T-helper 1 cell treated with Interleukin-12 subunit alpha and Interleukin-12 subunit beta and Interleukin-4 antibody, amounts not matched to agents 30 μg/mL and 1 μg/mL, for 36 hours (primary cell): ENCODE results near the gene OGFR.

Source experiments
- H3K27ac Mint-ChIP-seq: one replicate; pipeline ENCODE4 v1.8.0; 2021; ENCODE audit warnings: mild to moderate bottlenecking, mixed read lengths
- H3K27me3 Mint-ChIP-seq: one replicate; pipeline ENCODE4 v1.8.0; 2021; ENCODE audit warnings: low read depth, mixed read lengths
- H3K36me3 Mint-ChIP-seq: one replicate; pipeline ENCODE4 v1.8.0; 2021; ENCODE audit warnings: low read depth, mixed read lengths
- H3K4me1 Mint-ChIP-seq: one replicate; pipeline ENCODE4 v1.8.0; 2021; ENCODE audit warnings: low read depth, mixed read lengths
- H3K4me3 Mint-ChIP-seq: one replicate; pipeline ENCODE4 v1.8.0; 2021; ENCODE audit warnings: mild to moderate bottlenecking, moderate library complexity, mixed read lengths
- H3K9me3 Mint-ChIP-seq: one replicate; pipeline ENCODE4 v1.8.0; 2021; ENCODE audit warnings: mixed read lengths

The OGFR gene

GRCh38 chr20:62785393-62785792, 19.2 kb upstream of the OGFR start:
- Mint-ChIP-seq H3K27ac (no peak overlapping the region), H3K4me1 (peaks cover 4% of the 10 kb centered on the region), H3K36me3 (no peaks in the 10 kb centered on the region), H3K27me3 (peaks cover 1% of the 10 kb centered on the region), H3K4me3 (no peak overlapping the region), H3K9me3 (no peaks in the 10 kb centered on the region)

- H3K9me3 Mint-ChIP-seq: no peaks in the 10 kb centered on the region
- H3K4me3 Mint-ChIP-seq: no peak overlapping the region
- peaks cover 5% of the 10 kb centered on the region for H3K27me3 Mint-ChIP-seq
- H3K4me1 Mint-ChIP-seq: peaks cover 5% of the 10 kb centered on the region
- no peak overlapping the region for H3K27ac Mint-ChIP-seq
- H3K36me3 Mint-ChIP-seq: no peaks in the 10 kb centered on the region
These were observed 18.5 kb upstream of the OGFR start for GRCh38 chr20:62786157-62786556.

- Mint-ChIP-seq H3K27me3 (peaks cover 5% of the 10 kb centered on the region), H3K4me3 (no peak overlapping the region), H3K9me3 (no peaks in the 10 kb centered on the region), H3K27ac (no peak overlapping the region), H3K4me1 (peaks cover 12% of the 10 kb centered on the region), H3K36me3 (no peaks in the 10 kb centered on the region)
These were observed 17.3 kb upstream of the OGFR start for GRCh38 chr20:62787321-62787720.

GRCh38 chr20:62787866-62788265, 16.8 kb upstream of the OGFR start:
- no peaks in the 10 kb centered on the region for H3K9me3 Mint-ChIP-seq
- H3K27ac Mint-ChIP-seq: no peak overlapping the region
- no peak overlapping the region for H3K4me3 Mint-ChIP-seq
- H3K36me3 Mint-ChIP-seq: no peaks in the 10 kb centered on the region
- peaks cover 11% of the 10 kb centered on the region for H3K4me1 Mint-ChIP-seq
- H3K27me3 Mint-ChIP-seq: peaks cover 5% of the 10 kb centered on the region

- H3K4me1 Mint-ChIP-seq: peaks cover 13% of the 10 kb centered on the region
- peaks cover 5% of the 10 kb centered on the region for H3K27me3 Mint-ChIP-seq
- H3K27ac Mint-ChIP-seq: no peak overlapping the region
- no peak overlapping the region for H3K4me3 Mint-ChIP-seq
- no peaks in the 10 kb centered on the region for H3K9me3 Mint-ChIP-seq
- no peaks in the 10 kb centered on the region for H3K36me3 Mint-ChIP-seq
These were observed 16.0 kb upstream of the OGFR start for GRCh38 chr20:62788607-62789006.

GRCh38 chr20:62790075-62790474, 14.6 kb upstream of the OGFR start:
- Mint-ChIP-seq H3K27ac (no peak overlapping the region), H3K27me3 (peaks cover 5% of the 10 kb centered on the region), H3K36me3 (no peaks in the 10 kb centered on the region), H3K9me3 (no peaks in the 10 kb centered on the region), H3K4me3 (no peak overlapping the region), H3K4me1 (peaks cover 17% of the 10 kb centered on the region)

- Mint-ChIP-seq H3K4me3 (no peak overlapping the region), H3K27ac (peak overlapping the region; percentile 70)
These were observed 13.1 kb upstream of the OGFR start for GRCh38 chr20:62791301-62792181.

GRCh38 chr20:62792182-62792939, 12.3 kb upstream of the OGFR start:
- H3K27ac Mint-ChIP-seq: no peak overlapping the region
- peaks cover 5% of the 10 kb centered on the region for H3K27me3 Mint-ChIP-seq
- H3K4me1 Mint-ChIP-seq: peaks cover 23% of the 10 kb centered on the region
- no peaks in the 10 kb centered on the region for H3K36me3 Mint-ChIP-seq
- H3K9me3 Mint-ChIP-seq: no peaks in the 10 kb centered on the region
- no peak overlapping the region for H3K4me3 Mint-ChIP-seq

More at GRCh38 chr20:62791301-62792181, 13.1 kb upstream of the OGFR start:
- Mint-ChIP-seq H3K9me3 (no peaks in the 10 kb centered on the region), H3K4me1 (peaks cover 19% of the 10 kb centered on the region), H3K36me3 (no peaks in the 10 kb centered on the region), H3K27me3 (peaks cover 5% of the 10 kb centered on the region)

- peak overlapping the region; percentile 50 for H3K4me3 Mint-ChIP-seq
- no peaks in the 10 kb centered on the region for H3K9me3 Mint-ChIP-seq
- H3K36me3 Mint-ChIP-seq: peaks cover 2% of the 10 kb centered on the region
- peaks cover 27% of the 10 kb centered on the region for H3K4me1 Mint-ChIP-seq
- H3K27me3 Mint-ChIP-seq: peaks cover 5% of the 10 kb centered on the region
- peak overlapping the region; percentile 81 for H3K27ac Mint-ChIP-seq
These were observed 11.5 kb upstream of the OGFR start for GRCh38 chr20:62792940-62793756.

GRCh38 chr20:62793757-62794006, 11.0 kb upstream of the OGFR start:
- Mint-ChIP-seq H3K27ac (peak overlapping the region; percentile 81), H3K9me3 (no peaks in the 10 kb centered on the region), H3K4me1 (peaks cover 27% of the 10 kb centered on the region), H3K36me3 (peaks cover 6% of the 10 kb centered on the region), H3K4me3 (peak overlapping the region; percentile 50), H3K27me3 (peaks cover 5% of the 10 kb centered on the region)

- H3K4me1 Mint-ChIP-seq: peaks cover 27% of the 10 kb centered on the region
- no peaks in the 10 kb centered on the region for H3K9me3 Mint-ChIP-seq
- peaks cover 5% of the 10 kb centered on the region for H3K27me3 Mint-ChIP-seq
- peak overlapping the region; percentile 93 for H3K27ac Mint-ChIP-seq
- peaks cover 10% of the 10 kb centered on the region for H3K36me3 Mint-ChIP-seq
- H3K4me3 Mint-ChIP-seq: peak overlapping the region; percentile 84
These were observed 10.5 kb upstream of the OGFR start for GRCh38 chr20:62794007-62794724.

GRCh38 chr20:62795023-62795761, 9.4 kb upstream of the OGFR start:
- H3K4me3 Mint-ChIP-seq: peak overlapping the region; percentile 84
- peaks cover 27% of the 10 kb centered on the region for H3K4me1 Mint-ChIP-seq
- H3K36me3 Mint-ChIP-seq: peaks cover 14% of the 10 kb centered on the region
- no peaks in the 10 kb centered on the region for H3K9me3 Mint-ChIP-seq
- peak overlapping the region; percentile 93 for H3K27ac Mint-ChIP-seq
- H3K27me3 Mint-ChIP-seq: peaks cover 5% of the 10 kb centered on the region

GRCh38 chr20:62796699-62797491, 7.7 kb upstream of the OGFR start:
- peaks cover 19% of the 10 kb centered on the region for H3K4me1 Mint-ChIP-seq

More at GRCh38 chr20:62796699-62797491, 7.7 kb upstream of the OGFR start:
- Mint-ChIP-seq H3K9me3 (no peaks in the 10 kb centered on the region), H3K27me3 (no peaks in the 10 kb centered on the region), H3K36me3 (peaks cover 15% of the 10 kb centered on the region), H3K27ac (peak overlapping the region; percentile 86), H3K4me3 (peak overlapping the region; percentile 75)
